Trophoblast cell (in vitro differentiated cells and primary cell): Measurements from ENCODE around the gene PLXNA3.

ENCODE experiments used
- DNase-seq, 2 donors: peaks; one replicate each; pipeline ENCODE4 v3.0.0-alpha.2; 2016
- H2AFZ ChIP-seq: 2 replicates; pipeline ENCODE4 v1.6.1; 2013; ENCODE audit warnings: low read length, moderate library complexity, mild to moderate bottlenecking; ENCODE audit not compliant: insufficient read depth, poor library complexity
- H2AK5ac ChIP-seq: 2 replicates; pipeline ENCODE4 v1.6.1; 2013; ENCODE audit warnings: mild to moderate bottlenecking, low read length
- H2BK120ac ChIP-seq: 2 replicates; pipeline ENCODE4 v1.6.1; 2013; ENCODE audit warnings: low read length, mild to moderate bottlenecking, moderate library complexity; ENCODE audit not compliant: insufficient read depth, poor library complexity
- H2BK12ac ChIP-seq: 2 replicates; pipeline ENCODE4 v1.6.1; 2013; ENCODE audit warnings: mild to moderate bottlenecking, low read length, moderate library complexity
- H2BK5ac ChIP-seq: 2 replicates; pipeline ENCODE4 v1.6.1; 2013; ENCODE audit warnings: low read length, low read depth, moderate library complexity, mild to moderate bottlenecking; ENCODE audit not compliant: poor library complexity
- H3K14ac ChIP-seq: 2 replicates; pipeline ENCODE4 v1.6.1; 2013; ENCODE audit warnings: mild to moderate bottlenecking, low read length
- H3K18ac ChIP-seq: 2 replicates; pipeline ENCODE4 v1.6.1; 2013; ENCODE audit warnings: mild to moderate bottlenecking, low read length
- H3K23ac ChIP-seq: 2 replicates; pipeline ENCODE4 v1.6.1; 2013; ENCODE audit warnings: low read length
- H3K27ac ChIP-seq: 2 replicates; pipeline ENCODE4 v1.5.1; 2013; ENCODE audit warnings: low read depth, mild to moderate bottlenecking, inconsistent platforms, low read length, moderate library complexity
- H3K27me3 ChIP-seq: 2 replicates; pipeline ENCODE4 v1.6.1; 2013; ENCODE audit warnings: inconsistent platforms, mild to moderate bottlenecking, low read length, moderate library complexity; ENCODE audit not compliant: insufficient read depth
- H3K36me3 ChIP-seq, 2 experiments: 1 replicate in 1 of 2; 2 replicates in 1 of 2; pipeline ENCODE4 v1.6.1; 2013; ENCODE audit warnings: low read length in 2 of 2, mild to moderate bottlenecking in 2 of 2, moderate library complexity in 1 of 2; ENCODE audit not compliant: insufficient read depth in 2 of 2, control insufficient read depth in 1 of 2
- H3K4ac ChIP-seq: 2 replicates; pipeline ENCODE4 v1.6.1; 2013; ENCODE audit warnings: low read depth, mild to moderate bottlenecking, low read length, moderate library complexity
- H3K4me1 ChIP-seq, 2 experiments: 1 replicate in 1 of 2; 2 replicates in 1 of 2; pipeline ENCODE4 v1.6.1; 2013; ENCODE audit warnings: low read length in 2 of 2, mild to moderate bottlenecking in 2 of 2, moderate library complexity in 1 of 2; ENCODE audit not compliant: insufficient read depth in 2 of 2, control insufficient read depth in 1 of 2
- H3K4me2 ChIP-seq: 2 replicates; pipeline ENCODE4 v1.6.1; 2013; ENCODE audit warnings: inconsistent platforms, mild to moderate bottlenecking, low read length, moderate library complexity
- H3K4me3 ChIP-seq: 2 replicates; pipeline ENCODE4 v1.5.1; 2013; ENCODE audit warnings: mild to moderate bottlenecking, low read depth, low read length, inconsistent platforms
- H3K79me1 ChIP-seq: one replicate; pipeline ENCODE4 v1.6.1; 2013; ENCODE audit warnings: low read length
- H3K79me2 ChIP-seq: 2 replicates; pipeline ENCODE4 v1.6.1; 2013; ENCODE audit warnings: low read length, mild to moderate bottlenecking; ENCODE audit not compliant: control insufficient read depth, insufficient read depth, poor library complexity
- H3K9ac ChIP-seq: 2 replicates; pipeline ENCODE4 v1.6.1; 2013; ENCODE audit warnings: mild to moderate bottlenecking, low read length
- H3K9me3 ChIP-seq: 2 replicates; pipeline ENCODE4 v1.6.1; 2013; ENCODE audit warnings: low read depth, mild to moderate bottlenecking, control low read depth, inconsistent platforms, low read length; ENCODE audit not compliant: insufficient read depth
- H4K12ac ChIP-seq: 2 replicates; pipeline ENCODE4 v1.6.1; 2013; ENCODE audit warnings: low read depth, mild to moderate bottlenecking, low read length, moderate library complexity
- H4K8ac ChIP-seq: 2 replicates; pipeline ENCODE4 v1.6.1; 2013; ENCODE audit warnings: low read depth, mild to moderate bottlenecking, low read length, moderate library complexity
- H4K91ac ChIP-seq: one replicate; pipeline ENCODE4 v1.6.1; 2013; ENCODE audit warnings: low read depth, mild to moderate bottlenecking, low read length, moderate library complexity
- WGBS: extraction: QIAGEN DNeasy Blood & Tissue Kit; methylation state at CpG from one replicate; pipeline ENCODE4 v1.1.7; 2013; ENCODE audit warnings: missing lambda C conversion rate; ENCODE audit not compliant: insufficient read length, insufficient coverage; ENCODE audit errors: extremely low coverage; 5-methylcytosine and 5-hydroxymethylcytosine counted together

Gene PLXNA3

GRCh38 chrX:154457491-154458115 lies 478 bp upstream of the PLXNA3 start:
- no CpG with 5 or more reads among the region's 65 CpGs for WGBS
- H3K27ac ChIP-seq: peak overlapping the region; percentile 47

GRCh38 chrX:154458954-154459778 lies 1.1 kb downstream of the PLXNA3 start:
- Histone ChIP-seq H3K79me1 (peaks cover 8% of the 10 kb centered on the region), H3K9me3 (no peaks in the 10 kb centered on the region), H3K27ac (no peak overlapping the region), H3K4ac (peak overlapping the region; percentile 94), H3K79me2 (peaks cover 10% of the 10 kb centered on the region), H4K8ac (no peak overlapping the region), H3K36me3 (peaks cover 37% of the 10 kb centered on the region in 2 experiments), H3K4me3 (peak overlapping the region; percentile 92), H3K27me3 (no peaks in the 10 kb centered on the region), H3K4me1 (peaks cover 0 to 10% of the 10 kb centered on the region in 2 experiments), H2BK12ac (no peak overlapping the region), H4K12ac (peak overlapping the region; percentile 1), H2BK5ac (no peak overlapping the region), H3K18ac (peak overlapping the region; percentile 1), H3K23ac (no peak overlapping the region), H3K9ac (no peak overlapping the region), H2BK120ac (no peak overlapping the region), H2AK5ac (no peak overlapping the region), H2AFZ (peak overlapping the region; percentile 39), H3K14ac (peak overlapping the region; percentile 58), H3K4me2 (peak overlapping the region; percentile 54), H4K91ac (peak overlapping the region; percentile 76)
- whole genome bisulfite sequencing: no CpG with 5 or more reads among the region's 15 CpGs
- no peak for DNase-seq

More at GRCh38 chrX:154457491-154458115, 478 bp upstream of the PLXNA3 start:
- peaks cover 25 to 27% of the 10 kb centered on the region in 2 experiments for H3K36me3 ChIP-seq
- no peak overlapping the region for H2BK12ac ChIP-seq
- H3K14ac ChIP-seq: no peak overlapping the region
- no peak overlapping the region for H3K18ac ChIP-seq
- H3K9me3 ChIP-seq: no peaks in the 10 kb centered on the region
- no peak overlapping the region for H3K23ac ChIP-seq
- H3K79me2 ChIP-seq: peaks cover 10% of the 10 kb centered on the region
- H3K4me1 ChIP-seq: peaks cover 0 to 10% of the 10 kb centered on the region in 2 experiments
- peak overlapping the region; percentile 54 for H3K4me2 ChIP-seq
- no peak overlapping the region for H3K9ac ChIP-seq
- peak overlapping the region; percentile 34 for H4K8ac ChIP-seq
- H2AFZ ChIP-seq: peak overlapping the region; percentile 68
- no peaks in the 10 kb centered on the region for H3K27me3 ChIP-seq
- no peak overlapping the region for H3K4ac ChIP-seq
- H3K4me3 ChIP-seq: peak overlapping the region; percentile 92
- peak overlapping the region; percentile 46 for H2BK5ac ChIP-seq
- no peak overlapping the region for H2BK120ac ChIP-seq
- peak overlapping the region; percentile 43 for H4K12ac ChIP-seq
- no peak overlapping the region for H2AK5ac ChIP-seq
- DNase-seq: peak; percentile 43 to 59
- peaks cover 8% of the 10 kb centered on the region for H3K79me1 ChIP-seq
- H4K91ac ChIP-seq: peak overlapping the region; percentile 76

- Histone ChIP-seq H4K12ac (no peak overlapping the region), H3K4me3 (no peak overlapping the region), H3K14ac (no peak overlapping the region), H3K79me2 (peaks cover 10% of the 10 kb centered on the region), H3K79me1 (peaks cover 8% of the 10 kb centered on the region), H4K8ac (no peak overlapping the region), H2BK120ac (no peak overlapping the region), H2AFZ (no peak overlapping the region), H3K27me3 (no peaks in the 10 kb centered on the region), H3K4me2 (peak overlapping the region; percentile 54), H2BK12ac (no peak overlapping the region), H3K36me3 (peaks cover 44% of the 10 kb centered on the region in 2 experiments), H2AK5ac (no peak overlapping the region), H3K9me3 (no peaks in the 10 kb centered on the region), H3K23ac (no peak overlapping the region), H3K9ac (no peak overlapping the region), H3K4ac (no peak overlapping the region), H4K91ac (no peak overlapping the region), H3K4me1 (peaks cover 0 to 10% of the 10 kb centered on the region in 2 experiments), H3K27ac (no peak overlapping the region), H3K18ac (no peak overlapping the region), H2BK5ac (no peak overlapping the region)
- DNase-seq: no peak
- no CpG with 5 or more reads among the region's 14 CpGs for WGBS
Measured at GRCh38 chrX:154459832-154460231, 1.8 kb downstream of the PLXNA3 start.

- Histone ChIP-seq H2BK5ac (no peak overlapping the region), H3K4me3 (no peak overlapping the region), H3K23ac (no peak overlapping the region), H3K79me2 (peaks cover 10% of the 10 kb centered on the region), H3K36me3 (peaks cover 49% of the 10 kb centered on the region in 2 experiments), H3K18ac (no peak overlapping the region), H2AFZ (no peak overlapping the region), H3K9me3 (no peaks in the 10 kb centered on the region), H3K4me1 (peaks cover 0 to 10% of the 10 kb centered on the region in 2 experiments), H2BK12ac (no peak overlapping the region), H2AK5ac (no peak overlapping the region), H3K27me3 (no peaks in the 10 kb centered on the region), H3K4me2 (no peak overlapping the region), H3K79me1 (peaks cover 8% of the 10 kb centered on the region), H3K9ac (no peak overlapping the region), H3K4ac (no peak overlapping the region), H4K8ac (no peak overlapping the region), H3K27ac (no peak overlapping the region), H4K91ac (no peak overlapping the region), H4K12ac (no peak overlapping the region), H3K14ac (no peak overlapping the region), H2BK120ac (no peak overlapping the region)
- no peak for DNase-seq
- WGBS: no CpG with 5 or more reads among the region's 26 CpGs
Measured at GRCh38 chrX:154460326-154460725, 2.2 kb downstream of the PLXNA3 start.
